ENCODE measurements around the gene VPS13C.
A peak's percentile ranks its signal among the peaks of the same experiment; 100 is the strongest.

The VPS13C gene

DNA sequence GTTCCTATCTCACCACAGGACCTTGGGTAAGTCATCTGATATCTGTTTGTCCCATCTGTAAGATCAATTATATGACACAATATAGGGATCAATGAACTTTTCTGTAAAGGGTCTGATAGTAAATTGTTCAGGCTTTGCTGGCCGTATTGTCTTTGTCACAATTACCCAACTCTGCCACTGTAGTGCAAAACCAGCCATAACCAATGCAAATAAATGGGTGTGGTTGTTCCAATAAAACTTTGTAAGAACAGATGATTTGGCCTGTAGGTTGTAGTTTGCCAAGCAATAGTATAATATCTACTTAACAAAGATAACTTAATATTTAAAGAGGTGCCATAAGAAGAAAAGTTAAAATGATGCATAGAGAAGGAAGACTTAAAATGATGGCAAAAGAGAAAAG, 210.8 kb downstream of the VPS13C start:
- Histone ChIP-seq H3K4me3 (ENCODE audit: insufficient read depth, low read depth, low read length, poor library complexity, severe bottlenecking) (no peak overlapping the region), H3K27me3 (replicated peaks; ENCODE audit: control insufficient read depth, insufficient read depth, low read length, poor library complexity, severe bottlenecking) (no peaks in the 10 kb centered on the region), H3K4me1 (ENCODE audit: control insufficient read depth, insufficient read depth, low read length, poor library complexity, severe bottlenecking) (no peaks in the 10 kb centered on the region), H3K36me3 (ENCODE audit: control insufficient read depth, insufficient read depth, low read length) (peaks cover 3% of the 10 kb centered on the region), H3K27ac (ENCODE audit: insufficient read depth, low read length, poor library complexity, severe bottlenecking) (no peak overlapping the region), H3K9me3 (ENCODE audit: control insufficient read depth, low read length) (no peaks in the 10 kb centered on the region)
- no peak for DNase-seq

DNA sequence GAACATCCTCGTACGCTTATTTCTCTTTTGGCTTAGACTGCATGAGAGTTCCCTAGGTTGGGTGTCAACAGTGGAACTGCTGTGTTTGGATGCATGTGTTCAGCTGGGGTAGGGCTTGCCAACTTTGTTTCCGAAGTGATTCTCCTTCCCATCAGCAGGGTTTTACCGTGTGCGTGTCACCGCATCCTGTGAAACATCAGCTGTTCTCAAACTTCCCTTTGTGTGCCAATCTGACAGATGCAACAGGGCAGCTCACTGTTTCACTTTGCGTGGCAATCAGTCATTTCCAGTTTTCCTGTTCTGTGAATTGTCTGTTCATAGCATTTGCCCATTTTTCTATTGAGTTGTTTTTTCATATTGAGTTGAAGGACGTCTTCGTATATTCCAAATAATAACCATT, 218.8 kb downstream of the VPS13C start:
- Histone ChIP-seq H3K9me3 (ENCODE audit: control insufficient read depth, low read length) (no peaks in the 10 kb centered on the region), H3K4me1 (ENCODE audit: control insufficient read depth, insufficient read depth, low read length, poor library complexity, severe bottlenecking) (no peaks in the 10 kb centered on the region), H3K36me3 (ENCODE audit: control insufficient read depth, insufficient read depth, low read length) (no peaks in the 10 kb centered on the region), H3K27me3 (replicated peaks; ENCODE audit: control insufficient read depth, insufficient read depth, low read length, poor library complexity, severe bottlenecking) (peaks cover 8% of the 10 kb centered on the region), H3K4me3 (ENCODE audit: insufficient read depth, low read depth, low read length, poor library complexity, severe bottlenecking) (no peak overlapping the region), H3K27ac (ENCODE audit: insufficient read depth, low read length, poor library complexity, severe bottlenecking) (no peak overlapping the region)
- DNase-seq: no peak

DNA sequence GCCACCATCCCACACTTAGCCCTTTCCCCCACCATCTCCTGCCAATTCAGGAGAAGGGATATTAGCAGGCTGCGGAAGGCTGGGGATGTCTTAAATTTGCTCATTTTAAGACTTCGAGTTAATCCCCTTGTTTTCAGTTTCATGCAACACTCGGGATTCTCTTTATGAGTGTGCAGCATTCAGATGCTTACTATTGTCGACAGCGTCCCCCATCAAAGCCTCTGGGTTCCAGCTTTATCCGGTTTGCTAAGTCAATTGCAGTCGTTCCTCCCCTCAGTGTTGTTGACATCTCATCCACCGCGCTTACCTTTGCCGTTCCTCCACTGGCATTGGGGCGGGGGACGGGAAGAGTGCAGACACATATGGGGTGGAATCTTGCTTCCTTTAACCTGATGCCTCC, 220.2 kb downstream of the VPS13C start:
- Histone ChIP-seq H3K27ac (ENCODE audit: insufficient read depth, low read length, poor library complexity, severe bottlenecking) (no peak overlapping the region), H3K36me3 (ENCODE audit: control insufficient read depth, insufficient read depth, low read length) (no peaks in the 10 kb centered on the region), H3K4me1 (ENCODE audit: control insufficient read depth, insufficient read depth, low read length, poor library complexity, severe bottlenecking) (peaks cover 6% of the 10 kb centered on the region), H3K9me3 (ENCODE audit: control insufficient read depth, low read length) (no peaks in the 10 kb centered on the region), H3K27me3 (replicated peaks; ENCODE audit: control insufficient read depth, insufficient read depth, low read length, poor library complexity, severe bottlenecking) (peaks cover 8% of the 10 kb centered on the region), H3K4me3 (ENCODE audit: insufficient read depth, low read depth, low read length, poor library complexity, severe bottlenecking) (no peak overlapping the region)
- no peak for DNase-seq

DNA sequence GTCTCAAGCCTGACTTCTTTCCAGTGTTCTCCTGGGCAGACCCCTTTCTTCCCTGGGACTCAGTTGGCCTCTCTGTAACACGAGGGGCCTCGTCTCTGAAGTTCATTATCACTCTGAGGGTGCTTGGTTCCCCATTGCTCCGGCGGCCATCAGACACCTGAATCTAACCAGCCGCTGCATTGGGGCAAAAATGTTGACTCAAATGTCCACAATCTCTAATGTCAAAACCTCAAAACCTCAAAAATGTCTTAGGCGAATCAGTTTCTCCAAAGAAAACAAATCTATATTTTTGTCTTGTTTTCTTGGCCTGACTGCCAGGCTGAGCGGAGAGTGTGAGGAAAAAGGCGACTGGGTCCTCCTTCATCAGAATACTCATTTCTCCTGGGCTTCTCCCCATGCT, 220.7 kb downstream of the VPS13C start:
- no peak for DNase-seq
- Histone ChIP-seq H3K27ac (ENCODE audit: insufficient read depth, low read length, poor library complexity, severe bottlenecking) (no peak overlapping the region), H3K4me1 (ENCODE audit: control insufficient read depth, insufficient read depth, low read length, poor library complexity, severe bottlenecking) (peaks cover 6% of the 10 kb centered on the region), H3K36me3 (ENCODE audit: control insufficient read depth, insufficient read depth, low read length) (no peaks in the 10 kb centered on the region), H3K9me3 (ENCODE audit: control insufficient read depth, low read length) (no peaks in the 10 kb centered on the region), H3K4me3 (ENCODE audit: insufficient read depth, low read depth, low read length, poor library complexity, severe bottlenecking) (no peak overlapping the region), H3K27me3 (replicated peaks; ENCODE audit: control insufficient read depth, insufficient read depth, low read length, poor library complexity, severe bottlenecking) (peaks cover 13% of the 10 kb centered on the region)

DNA sequence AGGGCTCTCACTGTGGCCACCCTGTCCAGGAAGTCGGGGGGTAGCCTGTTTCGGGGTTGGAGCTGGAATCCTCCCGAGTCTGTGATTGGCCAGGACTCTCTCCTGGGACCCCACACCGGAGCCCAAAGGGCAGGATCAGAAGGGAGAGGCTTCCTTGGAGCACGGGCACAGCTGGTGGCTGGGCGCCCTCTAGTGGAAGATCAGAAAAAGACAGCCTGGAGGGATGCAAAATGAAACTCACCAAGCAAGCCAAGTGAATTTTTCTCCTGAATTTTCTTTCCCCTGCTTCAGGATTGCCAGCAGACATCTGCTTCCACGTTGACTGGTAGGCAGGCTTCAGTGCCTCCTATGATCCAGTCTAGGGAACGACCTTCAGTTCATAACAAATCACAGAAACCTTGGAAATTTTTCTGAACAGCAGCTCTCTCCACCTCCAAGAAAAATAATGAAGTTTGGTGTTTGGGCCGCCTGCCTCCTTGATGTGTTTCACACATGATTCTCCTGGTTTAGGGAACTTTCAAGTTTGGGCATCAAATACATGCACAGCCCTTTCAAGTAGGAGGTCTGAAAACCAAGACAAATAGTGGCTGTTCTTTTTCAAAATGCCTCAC, 224.6 kb downstream of the VPS13C start:
- H3K4me3 ChIP-seq (ENCODE audit: insufficient read depth, low read depth, low read length, poor library complexity, severe bottlenecking): no peak overlapping the region
- no peaks in the 10 kb centered on the region for H3K36me3 ChIP-seq (ENCODE audit: control insufficient read depth, insufficient read depth, low read length)
- no peak overlapping the region for H3K27ac ChIP-seq (ENCODE audit: insufficient read depth, low read length, poor library complexity, severe bottlenecking)
- peaks cover 6% of the 10 kb centered on the region for H3K4me1 ChIP-seq (ENCODE audit: control insufficient read depth, insufficient read depth, low read length, poor library complexity, severe bottlenecking)
- peak in 2 of 3 donors; percentile 16 to 29 for DNase-seq
- H3K9me3 ChIP-seq (ENCODE audit: control insufficient read depth, low read length): no peaks in the 10 kb centered on the region
- peaks cover 6% of the 10 kb centered on the region for H3K27me3 ChIP-seq (replicated peaks; ENCODE audit: control insufficient read depth, insufficient read depth, low read length, poor library complexity, severe bottlenecking)

DNA sequence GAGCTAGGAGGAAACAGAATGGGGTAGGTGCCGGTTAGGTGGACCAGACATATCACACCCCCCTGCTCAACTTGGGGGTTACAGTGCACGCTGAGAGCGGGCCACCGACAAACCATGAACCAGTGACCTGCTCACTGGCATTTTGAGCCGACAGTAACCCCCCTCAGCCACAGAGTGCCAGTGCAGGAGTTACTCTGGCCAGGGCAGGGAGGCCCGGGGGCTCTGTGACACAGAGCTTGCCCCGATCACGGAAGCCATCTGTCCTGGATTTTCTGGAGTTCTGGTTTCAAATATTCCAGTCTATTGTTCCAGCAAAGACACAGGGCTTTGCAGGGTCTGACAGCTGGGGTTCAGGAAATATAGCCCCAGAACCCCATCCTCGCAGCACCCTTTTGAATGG, 225.2 kb downstream of the VPS13C start:
- no peak for DNase-seq
- H3K27ac ChIP-seq (ENCODE audit: insufficient read depth, low read length, poor library complexity, severe bottlenecking): no peak overlapping the region
- H3K4me3 ChIP-seq (ENCODE audit: insufficient read depth, low read depth, low read length, poor library complexity, severe bottlenecking): no peak overlapping the region
- H3K9me3 ChIP-seq (ENCODE audit: control insufficient read depth, low read length): no peaks in the 10 kb centered on the region
- H3K36me3 ChIP-seq (ENCODE audit: control insufficient read depth, insufficient read depth, low read length): no peaks in the 10 kb centered on the region
- peaks cover 6% of the 10 kb centered on the region for H3K4me1 ChIP-seq (ENCODE audit: control insufficient read depth, insufficient read depth, low read length, poor library complexity, severe bottlenecking)
- H3K27me3 ChIP-seq (replicated peaks; ENCODE audit: control insufficient read depth, insufficient read depth, low read length, poor library complexity, severe bottlenecking): peaks cover 6% of the 10 kb centered on the region

DNA sequence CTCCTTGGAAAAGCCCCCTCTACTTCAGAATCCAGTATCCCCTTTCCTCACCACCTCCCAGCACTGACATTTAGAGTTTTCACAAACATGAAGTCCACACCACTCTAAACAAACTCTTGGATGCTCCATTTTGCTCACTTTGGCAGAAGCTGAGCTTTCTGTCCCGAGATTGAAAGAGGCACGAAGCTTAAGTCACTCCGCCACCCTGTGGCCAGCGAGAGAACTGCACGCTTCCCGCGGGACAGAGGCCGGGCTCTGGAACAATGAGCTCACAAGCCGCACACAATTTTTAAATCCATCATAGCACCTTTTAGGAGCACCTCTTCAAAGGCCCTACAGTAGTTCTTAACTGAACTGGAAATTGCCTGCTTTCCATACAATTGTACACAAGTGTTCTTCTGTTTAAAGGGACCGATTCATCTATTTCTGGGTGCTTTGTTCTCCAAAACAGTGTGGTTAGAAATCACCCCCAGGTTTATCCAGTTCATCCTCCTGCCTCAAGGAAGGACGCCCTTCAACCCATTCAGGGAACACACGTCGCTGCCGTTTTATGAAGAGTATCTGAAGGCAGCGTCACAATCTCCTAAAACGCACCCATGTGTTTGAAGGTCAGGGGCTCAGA, 226.1 kb downstream of the VPS13C start:
- no peaks in the 10 kb centered on the region for H3K36me3 ChIP-seq (ENCODE audit: control insufficient read depth, insufficient read depth, low read length)
- H3K27ac ChIP-seq (ENCODE audit: insufficient read depth, low read length, poor library complexity, severe bottlenecking): no peak overlapping the region
- H3K9me3 ChIP-seq (ENCODE audit: control insufficient read depth, low read length): no peaks in the 10 kb centered on the region
- peaks cover 6% of the 10 kb centered on the region for H3K27me3 ChIP-seq (replicated peaks; ENCODE audit: control insufficient read depth, insufficient read depth, low read length, poor library complexity, severe bottlenecking)
- no peak overlapping the region for H3K4me3 ChIP-seq (ENCODE audit: insufficient read depth, low read depth, low read length, poor library complexity, severe bottlenecking)
- H3K4me1 ChIP-seq (ENCODE audit: control insufficient read depth, insufficient read depth, low read length, poor library complexity, severe bottlenecking): peaks cover 6% of the 10 kb centered on the region
- peak; percentile 23 to 46 (median 25) for DNase-seq

DNA sequence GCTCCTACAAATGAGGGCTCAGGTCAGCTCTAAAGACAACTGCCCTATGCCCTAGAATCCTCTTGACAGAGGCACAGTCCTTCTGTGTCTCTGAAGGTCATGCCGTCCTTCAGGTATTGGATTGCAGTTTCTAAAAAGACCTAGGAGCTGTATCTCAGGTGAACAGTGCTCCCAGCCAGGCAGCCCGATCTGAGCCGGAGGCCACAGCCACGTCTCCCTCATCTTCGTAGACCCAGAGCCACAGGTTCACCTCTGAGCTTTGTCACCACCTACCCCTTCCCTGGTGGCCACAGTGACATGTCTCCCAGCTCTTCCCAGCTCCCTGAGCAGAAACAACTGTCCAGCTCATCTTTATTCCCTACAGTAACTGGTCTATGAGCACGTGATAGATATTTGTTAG, 228.0 kb downstream of the VPS13C start:
- Histone ChIP-seq H3K27ac (ENCODE audit: insufficient read depth, low read length, poor library complexity, severe bottlenecking) (no peak overlapping the region), H3K4me3 (ENCODE audit: insufficient read depth, low read depth, low read length, poor library complexity, severe bottlenecking) (no peak overlapping the region), H3K4me1 (ENCODE audit: control insufficient read depth, insufficient read depth, low read length, poor library complexity, severe bottlenecking) (peaks cover 6% of the 10 kb centered on the region), H3K9me3 (ENCODE audit: control insufficient read depth, low read length) (no peaks in the 10 kb centered on the region), H3K36me3 (ENCODE audit: control insufficient read depth, insufficient read depth, low read length) (no peaks in the 10 kb centered on the region), H3K27me3 (replicated peaks; ENCODE audit: control insufficient read depth, insufficient read depth, low read length, poor library complexity, severe bottlenecking) (peaks cover 6% of the 10 kb centered on the region)
- DNase-seq: no peak

DNA sequence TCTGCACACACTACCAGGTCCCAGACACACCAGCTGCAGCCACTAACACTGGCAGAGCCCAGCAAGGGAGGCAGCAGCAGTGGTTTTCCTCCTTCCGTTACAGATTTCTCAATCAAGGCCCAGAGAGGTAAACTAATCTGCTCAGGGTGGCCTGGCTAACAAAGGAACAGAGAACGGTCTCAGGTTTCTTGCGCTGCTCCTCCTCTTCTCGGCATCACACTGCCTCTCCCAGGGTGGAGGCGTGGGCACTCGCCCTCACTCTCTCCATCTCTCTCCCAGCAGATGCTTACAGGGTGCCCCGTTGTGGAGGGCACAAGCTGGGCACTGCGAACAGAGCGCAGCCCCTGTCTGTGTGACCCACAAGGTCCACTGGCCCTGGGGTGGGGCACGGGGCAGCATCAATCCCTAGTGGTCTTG, 228.7 kb downstream of the VPS13C start:
- no peaks in the 10 kb centered on the region for H3K9me3 ChIP-seq (ENCODE audit: control insufficient read depth, low read length)
- no peaks in the 10 kb centered on the region for H3K36me3 ChIP-seq (ENCODE audit: control insufficient read depth, insufficient read depth, low read length)
- H3K4me3 ChIP-seq (ENCODE audit: insufficient read depth, low read depth, low read length, poor library complexity, severe bottlenecking): no peak overlapping the region
- no peak for DNase-seq
- peaks cover 6% of the 10 kb centered on the region for H3K4me1 ChIP-seq (ENCODE audit: control insufficient read depth, insufficient read depth, low read length, poor library complexity, severe bottlenecking)
- no peak overlapping the region for H3K27ac ChIP-seq (ENCODE audit: insufficient read depth, low read length, poor library complexity, severe bottlenecking)
- H3K27me3 ChIP-seq (replicated peaks; ENCODE audit: control insufficient read depth, insufficient read depth, low read length, poor library complexity, severe bottlenecking): peaks cover 6% of the 10 kb centered on the region

DNA sequence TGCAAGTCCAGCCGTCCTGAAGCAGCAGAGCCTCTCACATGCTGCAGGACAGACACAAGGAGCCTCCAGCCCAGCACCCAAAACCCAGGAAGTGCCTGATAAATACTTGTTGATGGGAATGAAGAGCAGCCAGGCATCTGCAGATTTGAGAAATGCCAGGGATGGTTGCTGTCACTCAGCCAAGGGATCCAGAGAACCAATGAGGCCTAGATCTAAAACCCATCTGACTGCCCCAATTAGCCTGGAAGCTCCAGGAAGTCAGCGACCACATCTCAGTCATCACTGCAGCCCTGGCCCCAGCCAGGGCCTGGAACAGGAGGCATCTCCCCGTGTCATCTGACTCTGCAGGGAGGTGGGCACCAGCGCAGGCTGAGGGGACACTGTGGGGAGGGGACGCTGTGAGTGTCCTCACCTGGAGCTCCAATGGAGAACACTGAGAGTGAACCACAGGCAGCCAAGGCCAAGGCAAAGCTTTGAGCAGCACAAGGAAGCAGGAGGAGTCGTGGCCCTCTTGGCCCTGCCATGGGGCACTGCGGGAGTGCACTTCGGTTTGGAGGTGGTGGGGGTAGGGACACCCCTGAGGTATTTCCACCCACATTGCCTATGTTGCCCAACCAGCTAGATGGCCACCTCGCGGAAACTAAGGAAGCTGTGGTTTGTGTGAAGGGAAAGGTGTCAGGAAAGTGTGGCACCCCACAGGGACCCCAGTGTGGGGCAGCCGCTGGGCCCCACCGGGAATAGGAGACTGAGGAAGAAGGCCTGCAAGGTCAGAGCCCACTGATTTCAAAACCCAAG, 229.5 kb downstream of the VPS13C start:
- Histone ChIP-seq H3K36me3 (ENCODE audit: control insufficient read depth, insufficient read depth, low read length) (no peaks in the 10 kb centered on the region), H3K27me3 (replicated peaks; ENCODE audit: control insufficient read depth, insufficient read depth, low read length, poor library complexity, severe bottlenecking) (peaks cover 6% of the 10 kb centered on the region), H3K4me1 (ENCODE audit: control insufficient read depth, insufficient read depth, low read length, poor library complexity, severe bottlenecking) (peaks cover 6% of the 10 kb centered on the region), H3K9me3 (ENCODE audit: control insufficient read depth, low read length) (no peaks in the 10 kb centered on the region), H3K27ac (ENCODE audit: insufficient read depth, low read length, poor library complexity, severe bottlenecking) (no peak overlapping the region), H3K4me3 (ENCODE audit: insufficient read depth, low read depth, low read length, poor library complexity, severe bottlenecking) (no peak overlapping the region)
- DNase-seq: no peak
